GM12872 (cell line): Measurements from ENCODE around the gene DNAJB5.

ENCODE experiments used
- TF ChIP-seq, protein P1 (sequence below): IDR thresholded peaks from 3 replicates; pipeline ENCODE4 v1.5.1; 2011; ENCODE audit warnings: low read depth, mild to moderate bottlenecking, low read length, moderate library complexity; ENCODE audit not compliant: insufficient read depth

The DNAJB5 gene

DNA sequence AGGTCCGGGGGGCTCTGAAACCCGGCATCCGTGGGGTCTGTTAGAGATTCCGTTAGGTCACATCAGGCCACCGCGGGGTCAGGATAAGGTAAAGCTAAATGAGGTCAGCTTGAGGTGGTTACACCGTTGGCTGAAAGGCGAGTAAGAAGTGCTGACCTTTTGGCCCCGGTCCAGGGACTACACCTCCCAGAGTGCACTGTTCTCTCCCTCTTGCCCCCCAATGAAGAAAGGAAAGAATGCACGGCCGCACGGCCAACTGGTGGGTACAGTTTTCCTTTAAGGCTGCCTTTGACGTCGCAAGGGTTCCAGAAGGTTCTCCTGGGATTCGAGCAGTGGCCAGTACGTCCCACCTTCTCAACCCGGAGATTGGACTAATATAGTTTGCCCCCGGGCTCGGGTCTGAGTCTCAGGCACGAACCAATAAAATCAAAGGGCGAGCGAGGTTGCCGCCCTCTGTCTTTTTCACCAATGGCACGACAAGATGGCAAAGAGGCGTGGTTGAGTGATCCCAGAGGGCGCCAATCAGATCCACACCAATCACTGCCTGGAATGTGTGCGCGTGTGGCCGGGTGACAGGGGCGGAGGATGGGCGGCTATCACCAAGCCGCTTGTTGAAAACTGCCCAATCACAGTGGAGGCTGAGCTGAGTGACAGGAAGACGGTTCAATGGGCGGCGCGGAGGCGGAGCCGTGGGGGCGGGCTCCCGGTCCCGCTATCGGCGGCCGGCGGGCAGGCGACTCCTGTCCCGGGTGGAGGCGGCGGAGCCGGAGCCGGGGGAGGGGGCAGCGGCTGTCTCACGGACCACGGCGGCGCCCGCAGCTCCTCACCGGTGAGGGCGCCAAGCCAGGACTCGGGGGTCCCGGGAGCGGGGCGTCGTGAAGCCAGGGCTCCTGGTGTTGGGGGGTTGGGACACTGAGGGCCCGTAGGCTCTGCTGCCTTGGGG, at the start of gene DNAJB5:
Gene DNAJB5 (plus strand): TSS at position 743 of the 943 bp plus-strand sequence. CDS start 886 bp downstream, outside the sequence.
- TF ChIP-seq, protein P1, sequence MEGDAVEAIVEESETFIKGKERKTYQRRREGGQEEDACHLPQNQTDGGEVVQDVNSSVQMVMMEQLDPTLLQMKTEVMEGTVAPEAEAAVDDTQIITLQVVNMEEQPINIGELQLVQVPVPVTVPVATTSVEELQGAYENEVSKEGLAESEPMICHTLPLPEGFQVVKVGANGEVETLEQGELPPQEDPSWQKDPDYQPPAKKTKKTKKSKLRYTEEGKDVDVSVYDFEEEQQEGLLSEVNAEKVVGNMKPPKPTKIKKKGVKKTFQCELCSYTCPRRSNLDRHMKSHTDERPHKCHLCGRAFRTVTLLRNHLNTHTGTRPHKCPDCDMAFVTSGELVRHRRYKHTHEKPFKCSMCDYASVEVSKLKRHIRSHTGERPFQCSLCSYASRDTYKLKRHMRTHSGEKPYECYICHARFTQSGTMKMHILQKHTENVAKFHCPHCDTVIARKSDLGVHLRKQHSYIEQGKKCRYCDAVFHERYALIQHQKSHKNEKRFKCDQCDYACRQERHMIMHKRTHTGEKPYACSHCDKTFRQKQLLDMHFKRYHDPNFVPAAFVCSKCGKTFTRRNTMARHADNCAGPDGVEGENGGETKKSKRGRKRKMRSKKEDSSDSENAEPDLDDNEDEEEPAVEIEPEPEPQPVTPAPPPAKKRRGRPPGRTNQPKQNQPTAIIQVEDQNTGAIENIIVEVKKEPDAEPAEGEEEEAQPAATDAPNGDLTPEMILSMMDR: no peak

DNA sequence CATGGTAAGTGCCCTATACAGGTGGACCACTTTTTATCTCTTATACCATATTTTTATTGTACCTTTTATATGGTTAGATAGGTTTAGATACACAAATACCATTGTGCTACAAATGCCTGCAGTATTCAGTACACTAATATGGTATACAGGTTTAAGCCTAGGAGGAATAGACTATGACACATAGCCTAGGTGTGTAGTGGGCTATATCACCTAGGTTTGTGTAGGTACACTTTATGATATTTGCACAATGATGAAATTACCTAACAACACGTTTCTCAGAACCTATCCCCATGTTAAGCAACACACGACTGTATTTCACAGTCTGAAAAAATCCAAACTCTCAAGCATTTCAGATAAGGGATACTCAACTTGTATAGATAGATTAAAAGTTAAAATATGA, 41.1 kb upstream of the DNAJB5 start:
- TF ChIP-seq, protein P1: no peak

DNA sequence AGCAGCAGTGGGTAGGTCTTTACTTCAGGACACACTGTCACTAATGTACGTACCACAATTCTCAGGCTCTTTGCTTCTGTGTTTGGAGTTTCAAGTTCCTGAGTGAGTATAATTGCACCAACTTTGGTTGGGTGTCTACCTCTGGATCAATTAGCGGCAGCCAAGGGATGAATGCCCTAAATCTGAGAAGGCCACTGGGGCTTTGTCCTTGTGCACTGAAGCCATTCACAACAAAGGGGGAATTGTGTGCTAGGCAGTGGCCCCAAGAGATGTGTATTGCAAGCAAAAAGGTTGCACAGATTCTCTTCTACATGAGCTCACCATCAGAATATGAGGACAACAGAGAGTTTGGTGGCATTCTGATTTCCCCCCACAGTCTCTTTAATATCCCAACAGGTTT, 35.3 kb upstream of the DNAJB5 start:
- TF ChIP-seq, protein P1: no peak

DNA sequence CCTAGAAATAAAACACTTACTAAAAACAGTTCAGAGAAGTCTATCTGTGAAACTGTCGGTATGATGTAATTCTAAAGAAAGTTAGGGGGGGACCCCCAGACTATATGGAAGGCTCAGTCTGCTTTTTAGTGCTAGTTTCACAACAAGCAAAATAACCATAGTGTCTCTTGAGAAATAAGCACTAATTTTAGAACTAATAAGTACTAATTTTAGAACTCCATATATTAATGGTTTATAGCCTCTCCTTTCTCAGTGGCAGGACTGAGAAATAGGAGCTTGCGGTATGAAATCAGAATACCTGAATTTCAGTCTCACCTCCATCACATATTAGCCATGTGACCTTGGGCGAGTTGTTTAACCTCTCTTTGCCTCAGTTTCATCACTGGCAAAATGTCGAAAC, 32.9 kb upstream of the DNAJB5 start:
- TF ChIP-seq, protein P1: no peak

DNA sequence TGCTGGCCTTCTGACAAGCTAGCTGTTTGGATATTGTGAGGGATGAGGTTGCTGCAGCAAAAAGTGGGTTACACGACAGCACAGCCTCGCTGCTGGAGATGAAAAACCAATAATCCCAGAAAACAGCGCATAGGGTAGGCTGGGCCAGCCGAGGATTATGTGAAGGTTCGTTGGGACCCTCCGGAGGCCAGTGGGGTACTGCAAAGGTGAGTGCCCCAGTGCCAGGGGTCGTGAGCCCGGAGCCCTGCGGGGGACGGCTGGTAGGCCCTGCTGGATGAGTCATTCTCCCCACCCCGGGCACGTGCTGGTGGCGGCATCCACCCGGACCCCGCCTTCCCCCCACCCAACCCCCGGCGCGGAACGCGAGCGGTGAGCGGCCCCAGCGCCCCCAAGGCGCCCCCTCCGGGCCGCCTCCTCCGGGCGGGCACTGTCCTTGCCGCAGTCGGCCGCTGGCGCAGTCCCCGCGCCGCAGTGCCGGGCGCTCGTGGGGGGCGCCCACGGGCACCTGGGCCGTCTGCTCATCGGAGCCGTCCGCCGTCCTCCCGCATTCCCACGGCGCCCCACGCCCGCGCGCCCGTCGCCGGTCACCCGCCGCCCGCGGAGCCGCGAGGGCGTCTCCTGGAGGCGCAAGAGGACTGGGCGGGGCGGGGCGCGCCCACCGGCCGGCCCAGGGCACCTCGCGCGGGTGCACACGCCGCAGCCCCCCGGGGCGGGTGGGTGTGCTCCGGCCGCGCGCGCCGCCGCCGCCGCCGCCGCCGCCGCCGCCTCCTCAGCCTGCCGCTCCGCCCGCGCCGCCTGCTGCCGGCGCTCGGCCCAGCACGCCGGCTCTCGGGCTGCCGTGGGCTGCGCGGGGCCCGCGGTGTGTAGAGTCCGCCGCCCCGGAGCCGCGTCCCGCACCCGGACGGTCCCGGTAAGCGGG, 31.8 kb upstream of the DNAJB5 start, which contains the start of gene PHF24:
Gene PHF24 (plus strand): TSS at position 794 of the 919 bp plus-strand sequence. CDS start 13,014 bp downstream, outside the sequence.
- TF ChIP-seq, protein P1: no peak

DNA sequence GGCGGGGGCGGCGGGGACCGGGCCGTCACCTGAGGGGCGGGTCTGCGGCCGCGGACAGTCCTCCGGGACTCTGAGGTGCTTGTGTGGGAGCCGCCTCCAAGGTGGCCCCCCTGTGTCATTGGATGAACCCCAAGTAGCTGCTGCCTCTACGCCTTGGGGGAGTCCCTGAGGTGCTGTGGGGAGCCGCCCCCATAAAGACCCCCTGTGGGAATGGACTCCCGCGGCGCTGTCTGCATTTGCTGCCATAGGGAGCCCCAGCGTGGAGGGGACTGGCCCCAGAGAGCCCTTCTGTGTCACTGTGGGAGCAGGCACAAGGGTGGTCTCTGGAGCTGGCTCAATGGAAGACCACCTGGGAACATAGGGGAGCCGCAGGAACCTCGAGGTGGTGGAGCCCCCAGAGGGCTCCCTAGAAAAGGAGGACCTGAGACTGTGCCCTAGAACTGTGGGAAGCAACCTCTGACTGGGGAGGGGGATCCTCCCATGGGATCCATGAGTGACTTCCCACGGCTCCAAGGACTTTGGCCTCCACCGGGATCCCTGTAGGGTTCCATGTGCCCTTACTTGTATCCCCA, 31.0 kb upstream of the DNAJB5 start:
- TF ChIP-seq, protein P1: no peak
